Measurements from ENCODE around the gene PDE4D.

GRCh38 chr5:59251627-59252026 lies 641.9 kb downstream of the PDE4D start:
- TF ChIP-seq CTCF (IDR thresholded peaks at IDR 0.05), result no peak
- TF ChIP-seq ZFX (IDR thresholded peaks at IDR 0.05; ENCODE audit: borderline replicate concordance), result no peak

All from 22Rv1 (cell line).